ENCODE data around the gene VSIG4. TPM values are rescaled to one million over a fixed set of nuclear protein-coding genes. Genes with fewer than 3 reads are reported as not detected.

Gene VSIG4
- total and polyA plus RNA-seq, 10 of the 15 experiments (the other 5 are each of a cell fraction or from before 2014, with no cell fraction given) = 0.05 to 0.36 TPM; not detected in 8

DNA sequence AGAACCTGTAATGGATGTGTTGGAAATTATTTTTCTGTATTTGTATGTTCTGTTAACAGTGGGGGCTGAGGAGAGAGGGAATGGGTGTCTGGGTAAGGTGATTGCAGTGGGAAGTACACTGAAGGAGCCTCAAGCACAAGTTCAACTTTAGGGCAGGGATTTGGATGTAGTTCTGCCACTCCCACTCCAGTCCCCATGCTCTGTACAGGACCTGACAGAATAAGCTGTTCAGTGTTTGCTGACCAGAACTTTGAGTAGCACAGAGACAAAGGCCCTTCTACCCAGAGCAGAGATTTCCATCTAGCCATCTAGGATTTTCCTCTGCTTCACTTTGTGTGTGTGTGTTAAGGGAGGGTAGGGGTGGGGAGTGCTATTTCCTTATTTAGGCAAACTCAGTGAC lies 49.2 kb downstream of the VSIG4 start (continued):
- TF ChIP-seq, protein P1, sequence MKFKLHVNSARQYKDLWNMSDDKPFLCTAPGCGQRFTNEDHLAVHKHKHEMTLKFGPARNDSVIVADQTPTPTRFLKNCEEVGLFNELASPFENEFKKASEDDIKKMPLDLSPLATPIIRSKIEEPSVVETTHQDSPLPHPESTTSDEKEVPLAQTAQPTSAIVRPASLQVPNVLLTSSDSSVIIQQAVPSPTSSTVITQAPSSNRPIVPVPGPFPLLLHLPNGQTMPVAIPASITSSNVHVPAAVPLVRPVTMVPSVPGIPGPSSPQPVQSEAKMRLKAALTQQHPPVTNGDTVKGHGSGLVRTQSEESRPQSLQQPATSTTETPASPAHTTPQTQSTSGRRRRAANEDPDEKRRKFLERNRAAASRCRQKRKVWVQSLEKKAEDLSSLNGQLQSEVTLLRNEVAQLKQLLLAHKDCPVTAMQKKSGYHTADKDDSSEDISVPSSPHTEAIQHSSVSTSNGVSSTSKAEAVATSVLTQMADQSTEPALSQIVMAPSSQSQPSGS (IDR thresholded peaks at IDR 0.05; ENCODE audit: low read length) = no peak
- TF ChIP-seq SP1 (IDR thresholded peaks at IDR 0.05; ENCODE audit: low read depth, low read length) = no peak
- no peak for TF ChIP-seq CREM (IDR thresholded peaks at IDR 0.05; ENCODE audit: low read depth)

GRCh38 chrX:65987811-65988210 lies 52.1 kb downstream of the VSIG4 start:
- FAIRE-seq (no peak), DNase-seq (ENCODE audit: low read depth, low spot score) (no peak), ATAC-seq (peak; percentile 34)
- no peak overlapping the region for H3K27ac ChIP-seq (ENCODE audit: control insufficient read depth, insufficient read depth)
- no peaks in the 10 kb centered on the region for H3K27me3 ChIP-seq (replicated peaks in 1 of 2; ENCODE audit: control insufficient read depth in 2 of 2, insufficient read depth in 2 of 2, low read length in 1 of 2)
- 39% methylated on average over 3 of the region's 3 CpGs for WGBS (ENCODE audit: insufficient coverage, insufficient replicate concordance, low lambda C conversion rate, missing lambda C conversion rate)
- TF ChIP-seq IKZF1 (conservative IDR thresholded peaks at IDR 0.05) = 0 out of 2 replicates have a peak, but pooled peaks have one; percentile 19
- TF ChIP-seq SPI1 (IDR thresholded peaks at IDR 0.05; ENCODE audit: borderline replicate concordance, insufficient read depth, low read depth, low read length) = peak; percentile 22; the same call in 1 of the 2 replicates
- no peak for TF ChIP-seq NFYB (IDR thresholded peaks at IDR 0.05; ENCODE audit: insufficient read depth, low read depth, low read length)
- no peak overlapping the region for H3K9ac ChIP-seq (ENCODE audit: control insufficient read depth, insufficient read depth, low read length)
- in situ Hi-C loops (cut with MboI) (no loop called here), intact Hi-C loops (cut with micrococcal nuclease; ENCODE audit: unreplicated experiment) (loop anchor here (5.0 kb wide), 1 partner anchor 419 kb away; no protein-coding TSS in a partner anchor)
- no peaks in the 10 kb centered on the region for H3K79me2 ChIP-seq (ENCODE audit: control insufficient read depth, insufficient read depth, low read length)
- POLR2A ChIA-PET = no interaction called here
- SMC1A ChIA-PET (ENCODE audit: uncharacterized antibody, unreplicated experiment) = interaction anchor here (0.6 to 2.7 kb wide), 3 partner anchors 25 to 30 kb away, joined by 3 to 9 read pairs (median 7); no protein-coding TSS in a partner anchor
- no peak overlapping the region for H3K4me3 ChIP-seq
- H3K9me3 ChIP-seq (replicated peaks; ENCODE audit: control insufficient read depth, insufficient read depth, low read length) = no peaks in the 10 kb centered on the region
- CTCF ChIA-PET = interaction anchor here (0.6 to 3.0 kb wide), 5 partner anchors 20 to 406 kb away, joined by 3 to 24 read pairs (median 5); no protein-coding TSS in a partner anchor
- H3K4me2 ChIP-seq (ENCODE audit: control insufficient read depth, insufficient read depth) = no peak overlapping the region
- no peak overlapping the region for H2AFZ ChIP-seq (ENCODE audit: control insufficient read depth, low read depth, low read length)
- H3K36me3 ChIP-seq (ENCODE audit: control insufficient read depth in 2 of 2, insufficient read depth in 2 of 2, low read length in 1 of 2) = no peaks in the 10 kb centered on the region
- BruUV-seq (replicated peaks) = no TSS peak
- H4K20me1 ChIP-seq (ENCODE audit: control insufficient read depth, insufficient read depth) = no peaks in the 10 kb centered on the region
- no peaks in the 10 kb centered on the region for H3K4me1 ChIP-seq (ENCODE audit: control insufficient read depth, insufficient read depth, low read length)
- RAD21 ChIA-PET (ENCODE audit: unreplicated experiment) = interaction anchor here (0.7 to 3.2 kb wide), 4 partner anchors 27 to 391 kb away, joined by 3 to 9 read pairs (median 6); no protein-coding TSS in a partner anchor

Data from GM12878 (cell line).